PC-3 (cell line): ENCODE measurements around the gene HOXA10.

ENCODE experiments used
- EZH2 ChIP-seq: fragments of 300-600 bp; sonication (generic); IDR thresholded peaks from one replicate; pipeline ENCODE4 v1.6.1; 2017; ENCODE audit warnings: antibody characterized with exemption, mild to moderate bottlenecking, low read length; ENCODE audit not compliant: unreplicated experiment
- TF ChIP-seq, protein P1 (sequence below): fragments of 300-600 bp; sonication (generic); conservative IDR thresholded peaks from 2 replicates; pipeline ENCODE4 v1.5.1; 2017; ENCODE audit warnings: antibody characterized with exemption, low read depth, mild to moderate bottlenecking, low read length

DNA sequence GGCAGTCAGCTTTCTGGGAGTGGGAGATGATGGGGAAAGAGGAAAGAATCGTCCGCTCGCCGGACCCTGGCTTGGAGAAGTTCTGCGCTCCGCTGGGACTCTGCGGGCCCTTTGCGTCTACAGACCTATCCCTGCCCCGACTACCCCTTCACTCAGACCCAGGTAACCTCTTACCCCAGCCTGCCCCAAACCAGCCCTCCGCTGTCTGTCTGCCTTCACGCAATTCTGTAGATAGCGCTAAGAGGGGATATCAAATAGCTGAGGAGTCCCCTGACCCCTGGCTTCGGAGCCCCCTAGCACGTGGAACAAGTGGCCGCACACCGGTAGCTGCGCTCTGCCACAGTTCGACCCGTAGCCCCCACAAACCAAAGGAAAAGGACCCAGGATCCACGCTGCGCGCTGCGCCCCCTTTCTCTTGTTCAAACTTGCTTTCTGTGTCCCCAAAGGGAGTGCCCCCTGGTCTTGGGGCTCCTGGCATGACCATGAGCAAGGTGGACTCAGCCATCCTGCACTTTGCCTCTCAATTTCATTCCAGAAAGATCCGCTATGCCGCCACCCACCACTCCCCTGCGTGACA lies 50.6 kb downstream of the HOXA10 start:
- TF ChIP-seq, protein P1, sequence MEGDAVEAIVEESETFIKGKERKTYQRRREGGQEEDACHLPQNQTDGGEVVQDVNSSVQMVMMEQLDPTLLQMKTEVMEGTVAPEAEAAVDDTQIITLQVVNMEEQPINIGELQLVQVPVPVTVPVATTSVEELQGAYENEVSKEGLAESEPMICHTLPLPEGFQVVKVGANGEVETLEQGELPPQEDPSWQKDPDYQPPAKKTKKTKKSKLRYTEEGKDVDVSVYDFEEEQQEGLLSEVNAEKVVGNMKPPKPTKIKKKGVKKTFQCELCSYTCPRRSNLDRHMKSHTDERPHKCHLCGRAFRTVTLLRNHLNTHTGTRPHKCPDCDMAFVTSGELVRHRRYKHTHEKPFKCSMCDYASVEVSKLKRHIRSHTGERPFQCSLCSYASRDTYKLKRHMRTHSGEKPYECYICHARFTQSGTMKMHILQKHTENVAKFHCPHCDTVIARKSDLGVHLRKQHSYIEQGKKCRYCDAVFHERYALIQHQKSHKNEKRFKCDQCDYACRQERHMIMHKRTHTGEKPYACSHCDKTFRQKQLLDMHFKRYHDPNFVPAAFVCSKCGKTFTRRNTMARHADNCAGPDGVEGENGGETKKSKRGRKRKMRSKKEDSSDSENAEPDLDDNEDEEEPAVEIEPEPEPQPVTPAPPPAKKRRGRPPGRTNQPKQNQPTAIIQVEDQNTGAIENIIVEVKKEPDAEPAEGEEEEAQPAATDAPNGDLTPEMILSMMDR: no peak
- TF ChIP-seq EZH2: no peak
